HCT116 (cell line): ENCODE data around the gene MBD3L2. TPM values are rescaled to one million over a fixed set of nuclear protein-coding genes. Genes with fewer than 3 reads are reported as not detected.
"Not testable (repeated sequence)": the region's sequence is repeated elsewhere in the genome, so short reads cannot be mapped to it uniquely, and the experiment has no call there.

ENCODE experiments used
- ATAC-seq: fragments of 200-7000 bp; cut with Tn5 transposase; 2 replicates; pipeline ENCODE4 v1.9.1; 2020; ENCODE audit warnings: mild to moderate bottlenecking, moderate library complexity
- Bru-seq: library from RNA; stranded (reverse); fragments of 400-500 nt; gene quantifications from one replicate; lab custom pipeline; 2021; lab: Mats Ljungman, UMichigan
- BruChase-seq, 2 experiments: library from RNA; stranded (reverse); fragments of 400-500 nt; gene quantifications; one replicate each; lab custom pipeline; 2021; lab: Mats Ljungman, UMichigan
- BruUV-seq: library from RNA; stranded (reverse); fragments of 400-500 nt; replicated peaks from 2 replicates; lab custom pipeline; 2021; lab: Mats Ljungman, UMichigan
- CTCF ChIA-PET: fragments of 300-600 bp; sonication (Branson Sonifier 250); formaldehyde crosslinking; loops from one replicate; lab custom pipeline; 2021; ENCODE audit warnings: antibody characterized with exemption; lab: Charles Lee
- POLR2A ChIA-PET: fragments of 300-600, 350-600 bp; sonication (Branson Sonifier 250); formaldehyde crosslinking; loops from one replicate; lab custom pipeline; 2021; ENCODE audit warnings: antibody characterized with exemption; lab: Charles Lee
- RAD21 ChIA-PET, 2 experiments: fragments of 300-600 bp; sonication (Branson Sonifier 250); formaldehyde crosslinking; loops; one replicate each; lab custom pipeline; 2023; ENCODE audit warnings: low total read pairs in 2 of 2; ENCODE audit not compliant: uncharacterized antibody in 2 of 2, unreplicated experiment in 2 of 2, low non-redundant PET in 1 of 2; lab: Charles Lee
- DNase-seq: peaks from one replicate; pipeline ENCODE4 v3.0.0-alpha.2; 2010; ENCODE audit warnings: low read depth, low spot score
- H2AFZ ChIP-seq: fragments of 200-600 bp; shearing (Covaris generic), sonication (generic); 2 replicates; pipeline ENCODE4 v1.6.1; 2017; ENCODE audit warnings: low read depth, mixed run types, mixed read lengths, antibody characterized with exemption, low read length; ENCODE audit not compliant: poor library complexity, severe bottlenecking
- H3K27ac ChIP-seq: 2 replicates; pipeline ENCODE4 v1.5.1; 2012; ENCODE audit warnings: low read depth, low read length
- H3K27me3 ChIP-seq: fragments of 200-600 bp; sonication (generic); 2 replicates; pipeline ENCODE4 v1.6.1; 2016; ENCODE audit warnings: mixed run types, low read length, mixed read lengths; ENCODE audit not compliant: insufficient read depth
- H3K36me3 ChIP-seq, 2 experiments: fragments of 200-500 bp in 1 of 2; fragments of 200-600 bp in 1 of 2; sonication (Bioruptor generic) in 1 of 2; sonication (generic) in 1 of 2; 2 replicates each; pipeline versions ENCODE4 v1.5.1 to v1.6.1; 2014 to 2016; ENCODE audit warnings: low read length in 2 of 2, inconsistent platforms in 1 of 2, mixed read lengths in 1 of 2, mixed run types in 1 of 2; ENCODE audit not compliant: insufficient read depth in 2 of 2, control insufficient read depth in 1 of 2
- H3K4me1 ChIP-seq, 2 experiments: fragments of 200-600 bp in 1 of 2; sonication (generic) in 1 of 2; 2 replicates each; pipeline versions ENCODE4 v1.5.1 to v1.6.1; 2012 to 2017; ENCODE audit warnings: low read length in 2 of 2, inconsistent platforms in 1 of 2, mild to moderate bottlenecking in 1 of 2, mixed read lengths in 1 of 2, mixed run types in 1 of 2, moderate library complexity in 1 of 2; ENCODE audit not compliant: insufficient read depth in 2 of 2, control insufficient read depth in 1 of 2
- H3K4me2 ChIP-seq: fragments of 200-600 bp; sonication (generic); 2 replicates; pipeline ENCODE4 v1.6.1; 2017; ENCODE audit warnings: mixed run types, low read length, mixed read lengths
- H3K4me3 ChIP-seq, 2 experiments: fragments of 200-600 bp in 1 of 2; sonication (generic) in 1 of 2; replicated peaks in 1 of 2; 2 replicates each; pipeline ENCODE4 v1.5.1; 2011 to 2016; ENCODE audit warnings: low read length in 2 of 2, control low read depth in 1 of 2, low read depth in 1 of 2, mild to moderate bottlenecking in 1 of 2, mixed read lengths in 1 of 2, mixed run types in 1 of 2
- H3K79me2 ChIP-seq: fragments of 200-600 bp; sonication (generic); 2 replicates; pipeline ENCODE4 v1.6.1; 2017; ENCODE audit warnings: mild to moderate bottlenecking, mixed run types, low read length, moderate library complexity, mixed read lengths; ENCODE audit not compliant: insufficient read depth
- H3K9ac ChIP-seq: fragments of 200-600 bp; sonication (generic); 2 replicates; pipeline ENCODE4 v1.6.1; 2016; ENCODE audit warnings: low read length, mixed read lengths
- H3K9me2 ChIP-seq: fragments of 200-600 bp; sonication (generic), shearing (Covaris generic); 2 replicates; pipeline ENCODE4 v1.6.1; 2017; ENCODE audit warnings: mixed run types, mild to moderate bottlenecking, moderate library complexity; ENCODE audit not compliant: insufficient read depth
- H3K9me3 ChIP-seq, 2 experiments: fragments of 200-500 bp in 1 of 2; fragments of 200-600 bp in 1 of 2; sonication (Bioruptor generic) in 1 of 2; sonication (generic) in 1 of 2; 2 replicates each; pipeline ENCODE4 v1.6.1; 2014 to 2017; ENCODE audit warnings: low read length in 2 of 2, mixed read lengths in 2 of 2, inconsistent platforms in 1 of 2, low read depth in 1 of 2, mild to moderate bottlenecking in 1 of 2, mixed run types in 1 of 2, moderate library complexity in 1 of 2; ENCODE audit not compliant: control insufficient read depth in 1 of 2, insufficient read depth in 1 of 2
- H4K20me1 ChIP-seq: fragments of 200-600 bp; sonication (generic), shearing (Covaris generic); 2 replicates; pipeline ENCODE4 v1.6.1; 2017; ENCODE audit warnings: mixed run types, mild to moderate bottlenecking, moderate library complexity; ENCODE audit not compliant: insufficient read depth
- ATF3 ChIP-seq: IDR thresholded peaks from 2 replicates; pipeline ENCODE4 v1.6.1; 2012
- CBX3 ChIP-seq: IDR thresholded peaks from 2 replicates; pipeline ENCODE4 v1.6.1; 2012; ENCODE audit warnings: low read depth
- EGR1 ChIP-seq: IDR thresholded peaks from 2 replicates; pipeline ENCODE4 v1.6.1; 2012; ENCODE audit warnings: low read depth
- EZH2phosphoT487 ChIP-seq: fragments of 200-600 bp; IDR thresholded peaks from 2 replicates; pipeline ENCODE4 v1.6.1; 2018; ENCODE audit warnings: antibody characterized with exemption, borderline replicate concordance
- FOSL1 ChIP-seq: IDR thresholded peaks from 2 replicates; pipeline ENCODE4 v1.6.1; 2012; ENCODE audit warnings: low read depth
- POLR2A ChIP-seq: IDR thresholded peaks from 2 replicates; pipeline ENCODE4 v1.7.0; 2011; ENCODE audit warnings: borderline replicate concordance; ENCODE audit not compliant: insufficient read depth, insufficient read length; ENCODE audit errors: extremely low read depth
- POLR2AphosphoS5 ChIP-seq: IDR thresholded peaks from 2 replicates; pipeline ENCODE4 v1.6.1; 2011; ENCODE audit warnings: mild to moderate bottlenecking, low read depth, low read length, moderate library complexity
- RAD21 ChIP-seq: IDR thresholded peaks from 2 replicates; pipeline ENCODE4 v1.6.1; 2012; ENCODE audit warnings: low read depth, mild to moderate bottlenecking
- SP1 ChIP-seq: IDR thresholded peaks from 2 replicates; pipeline ENCODE4 v1.6.1; 2012; ENCODE audit warnings: low read depth
- SRF ChIP-seq: IDR thresholded peaks from 2 replicates; pipeline ENCODE4 v1.6.1; 2012; ENCODE audit warnings: low read depth
- TCF7L2 ChIP-seq: IDR thresholded peaks from 2 replicates; pipeline ENCODE4 v1.7.0; 2011; ENCODE audit warnings: borderline replicate concordance, inconsistent platforms; ENCODE audit not compliant: insufficient read depth, insufficient read length; ENCODE audit errors: extremely low read depth
- YY1 ChIP-seq: IDR thresholded peaks from 2 replicates; pipeline ENCODE4 v1.6.1; 2011; ENCODE audit warnings: low read length, low read depth, moderate library complexity, mild to moderate bottlenecking; ENCODE audit not compliant: insufficient replicate concordance; ENCODE audit errors: extremely low read depth
- ZFX ChIP-seq: fragments of 450-650 bp; IDR thresholded peaks from 2 replicates; pipeline ENCODE4 v1.6.1; 2017
- intact Hi-C: fragments of 100-400 bp; cut with micrococcal nuclease; formaldehyde crosslinking; loops from 2 replicates; pipeline ENCODE4 v1.10.0; 2022
- long read RNA-seq: library from polyadenylated mRNA; unstranded; transcript quantifications from one replicate; pipeline ENCODE4 v2.0.0, GENCODE V29; 2021; ENCODE audit not compliant: unreplicated experiment
- polyA plus RNA-seq: library from polyadenylated mRNA; unstranded; fragments of >200 nt; gene quantifications from 2 replicates; pipeline ENCODE4 v1.2.1, GENCODE V29; 2012; ENCODE audit warnings: missing spikeins
- total RNA-seq: library from RNA; stranded (reverse); gene quantifications from one replicate; pipeline ENCODE4 v1.2.1, GENCODE V29; 2021; ENCODE audit not compliant: unreplicated experiment
- TF ChIP-seq, protein P1 (sequence below): IDR thresholded peaks from 2 replicates; pipeline ENCODE4 v1.6.1; 2012
- TF ChIP-seq, protein P2 (sequence below): IDR thresholded peaks from 2 replicates; pipeline ENCODE4 v1.6.1; 2012; ENCODE audit warnings: low read depth

Gene MBD3L2
- total RNA-seq (not detected), Bru-seq, nascent RNA (not detected), BruChase-seq, experiment 1, labeled RNA remaining after a 6-hour chase (not detected), BruChase-seq, experiment 2, labeled RNA remaining after a 2-hour chase (not detected)
- not detected in 2 replicates for polyA plus RNA-seq
- long read RNA-seq, result 0 reads

GRCh38 chr19:7049021-7049420, at the start of gene MBD3L2:
MBD3L2 (plus strand) TSS chr19:7049321; CDS start chr19:7049374, 53 bp downstream.
- H3K4me1 ChIP-seq, H3K4me2 ChIP-seq, POLR2A ChIA-PET, BruUV-seq, CTCF ChIA-PET, H3K9me2 ChIP-seq, H2AFZ ChIP-seq, H4K20me1 ChIP-seq, H3K79me2 ChIP-seq, H3K27me3 ChIP-seq, H3K9me3 ChIP-seq, intact Hi-C loops, H3K4me3 ChIP-seq, H3K9ac ChIP-seq, H3K36me3 ChIP-seq, RAD21 ChIA-PET, ATAC-seq, H3K27ac ChIP-seq, DNase-seq: not testable (repeated sequence)

GRCh38 chr19:6999933-7000332, 49.2 kb upstream of the MBD3L2 start:
- Histone ChIP-seq H3K4me3 (no peak overlapping the region), H4K20me1 (no peaks in the 10 kb centered on the region), H3K4me2 (no peak overlapping the region), H3K4me1 (no peaks in the 10 kb centered on the region), H3K9me2 (no peaks in the 10 kb centered on the region), H3K27me3 (no peaks in the 10 kb centered on the region), H3K36me3 (no peaks in the 10 kb centered on the region), H3K27ac (no peak overlapping the region), H3K9me3 (peaks cover 0 to 7% of the 10 kb centered on the region in 2 experiments; a peak in 1 of 4 replicates), H2AFZ (no peak overlapping the region), H3K9ac (no peak overlapping the region), H3K79me2 (no peaks in the 10 kb centered on the region)
- ChIA-PET POLR2A (no interaction called here), RAD21 (no interaction called here), CTCF (no interaction called here)
- ATAC-seq, result no peak
- intact Hi-C loops, result no loop called here
- BruUV-seq, result no TSS peak
- TF ChIP-seq RAD21, result no peak
- TF ChIP-seq CBX3, result no peak
- TF ChIP-seq EGR1, result no peak
- TF ChIP-seq TCF7L2, result no peak
- TF ChIP-seq EZH2phosphoT487, result no peak
- no peak for TF ChIP-seq POLR2A
- TF ChIP-seq POLR2AphosphoS5, result no peak
- TF ChIP-seq, protein P1, sequence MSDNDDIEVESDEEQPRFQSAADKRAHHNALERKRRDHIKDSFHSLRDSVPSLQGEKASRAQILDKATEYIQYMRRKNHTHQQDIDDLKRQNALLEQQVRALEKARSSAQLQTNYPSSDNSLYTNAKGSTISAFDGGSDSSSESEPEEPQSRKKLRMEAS, result no peak
- TF ChIP-seq ZFX, result no peak
- TF ChIP-seq, protein P2, sequence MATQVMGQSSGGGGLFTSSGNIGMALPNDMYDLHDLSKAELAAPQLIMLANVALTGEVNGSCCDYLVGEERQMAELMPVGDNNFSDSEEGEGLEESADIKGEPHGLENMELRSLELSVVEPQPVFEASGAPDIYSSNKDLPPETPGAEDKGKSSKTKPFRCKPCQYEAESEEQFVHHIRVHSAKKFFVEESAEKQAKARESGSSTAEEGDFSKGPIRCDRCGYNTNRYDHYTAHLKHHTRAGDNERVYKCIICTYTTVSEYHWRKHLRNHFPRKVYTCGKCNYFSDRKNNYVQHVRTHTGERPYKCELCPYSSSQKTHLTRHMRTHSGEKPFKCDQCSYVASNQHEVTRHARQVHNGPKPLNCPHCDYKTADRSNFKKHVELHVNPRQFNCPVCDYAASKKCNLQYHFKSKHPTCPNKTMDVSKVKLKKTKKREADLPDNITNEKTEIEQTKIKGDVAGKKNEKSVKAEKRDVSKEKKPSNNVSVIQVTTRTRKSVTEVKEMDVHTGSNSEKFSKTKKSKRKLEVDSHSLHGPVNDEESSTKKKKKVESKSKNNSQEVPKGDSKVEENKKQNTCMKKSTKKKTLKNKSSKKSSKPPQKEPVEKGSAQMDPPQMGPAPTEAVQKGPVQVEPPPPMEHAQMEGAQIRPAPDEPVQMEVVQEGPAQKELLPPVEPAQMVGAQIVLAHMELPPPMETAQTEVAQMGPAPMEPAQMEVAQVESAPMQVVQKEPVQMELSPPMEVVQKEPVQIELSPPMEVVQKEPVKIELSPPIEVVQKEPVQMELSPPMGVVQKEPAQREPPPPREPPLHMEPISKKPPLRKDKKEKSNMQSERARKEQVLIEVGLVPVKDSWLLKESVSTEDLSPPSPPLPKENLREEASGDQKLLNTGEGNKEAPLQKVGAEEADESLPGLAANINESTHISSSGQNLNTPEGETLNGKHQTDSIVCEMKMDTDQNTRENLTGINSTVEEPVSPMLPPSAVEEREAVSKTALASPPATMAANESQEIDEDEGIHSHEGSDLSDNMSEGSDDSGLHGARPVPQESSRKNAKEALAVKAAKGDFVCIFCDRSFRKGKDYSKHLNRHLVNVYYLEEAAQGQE, result no peak
- no peak for TF ChIP-seq YY1
- no peak for TF ChIP-seq FOSL1
- TF ChIP-seq SRF, result no peak
- TF ChIP-seq ATF3, result no peak
- TF ChIP-seq SP1, result no peak
- DNase-seq, result no peak
